ENCODE results near the gene HIP1R.

- no peak for TF ChIP-seq CTCF (IDR thresholded peaks at IDR 0.05)
- TF ChIP-seq REST (IDR thresholded peaks at IDR 0.05; ENCODE audit: insufficient read depth in 1 of 2, low read depth in 2 of 2, low read length in 1 of 2): no peak
- TF ChIP-seq SIN3A (IDR thresholded peaks at IDR 0.05; ENCODE audit: borderline replicate concordance, insufficient read depth, low read depth, low read length): no peak
- TF ChIP-seq TCF7L2 (IDR thresholded peaks at IDR 0.05; ENCODE audit: low read depth, low read length): no peak
These were observed 51.9 kb downstream of the HIP1R start for GRCh38 chr12:122886851-122887818.
